ENCODE measurements around the gene SPSB1. TPM values are rescaled to one million over a fixed set of nuclear protein-coding genes. Genes with fewer than 3 reads are reported as not detected.

Gene SPSB1
- polyA plus RNA-seq, 1 donor from 2014 or later: 1.4 TPM

DNA sequence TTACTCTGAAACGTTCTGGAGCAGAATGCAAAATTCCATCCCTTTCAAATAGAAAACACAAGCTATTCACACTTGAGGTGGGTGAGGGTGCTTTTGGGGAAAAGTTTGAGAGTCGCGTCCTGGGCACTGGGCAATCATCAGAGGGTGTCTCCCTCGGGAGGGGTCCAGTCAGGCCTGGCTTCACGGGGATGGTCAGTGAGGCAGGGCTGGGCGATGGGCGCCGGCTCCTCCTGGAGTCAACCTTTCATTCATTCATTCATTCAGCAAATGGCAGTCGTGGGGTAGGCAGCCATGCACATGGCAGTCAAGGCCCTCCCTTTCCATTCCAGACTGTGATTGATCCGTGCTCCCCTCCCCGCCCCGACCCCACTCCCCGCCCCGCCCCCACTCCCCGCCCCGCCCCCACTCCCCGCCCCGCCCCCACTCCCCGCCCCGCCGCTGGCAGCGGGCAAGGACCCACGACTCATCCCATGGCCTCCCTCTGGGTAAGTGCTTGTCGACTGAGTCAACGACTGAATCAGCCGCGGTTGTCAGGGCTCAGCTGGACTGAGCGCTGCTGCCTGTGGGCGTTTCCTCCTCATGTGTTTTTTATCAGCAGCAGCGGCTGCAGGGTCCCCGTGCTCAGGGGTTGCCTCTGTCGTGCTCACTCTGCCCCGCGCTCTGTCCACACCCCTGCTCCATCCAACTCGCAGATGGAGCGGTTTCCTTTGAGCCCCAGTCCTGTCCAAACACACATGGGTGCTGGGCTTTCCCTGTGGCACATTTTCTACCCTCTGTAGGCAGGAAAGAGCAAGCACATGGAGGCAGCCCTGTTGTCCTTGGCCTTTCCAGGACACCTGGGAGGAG is 12.5 kb upstream of the SPSB1 start:
- Histone ChIP-seq H4K20me1 (ENCODE audit: insufficient read depth) (no peaks in the 10 kb centered on the region), H2AFZ (ENCODE audit: low read depth, low read length) (no peak overlapping the region)

DNA sequence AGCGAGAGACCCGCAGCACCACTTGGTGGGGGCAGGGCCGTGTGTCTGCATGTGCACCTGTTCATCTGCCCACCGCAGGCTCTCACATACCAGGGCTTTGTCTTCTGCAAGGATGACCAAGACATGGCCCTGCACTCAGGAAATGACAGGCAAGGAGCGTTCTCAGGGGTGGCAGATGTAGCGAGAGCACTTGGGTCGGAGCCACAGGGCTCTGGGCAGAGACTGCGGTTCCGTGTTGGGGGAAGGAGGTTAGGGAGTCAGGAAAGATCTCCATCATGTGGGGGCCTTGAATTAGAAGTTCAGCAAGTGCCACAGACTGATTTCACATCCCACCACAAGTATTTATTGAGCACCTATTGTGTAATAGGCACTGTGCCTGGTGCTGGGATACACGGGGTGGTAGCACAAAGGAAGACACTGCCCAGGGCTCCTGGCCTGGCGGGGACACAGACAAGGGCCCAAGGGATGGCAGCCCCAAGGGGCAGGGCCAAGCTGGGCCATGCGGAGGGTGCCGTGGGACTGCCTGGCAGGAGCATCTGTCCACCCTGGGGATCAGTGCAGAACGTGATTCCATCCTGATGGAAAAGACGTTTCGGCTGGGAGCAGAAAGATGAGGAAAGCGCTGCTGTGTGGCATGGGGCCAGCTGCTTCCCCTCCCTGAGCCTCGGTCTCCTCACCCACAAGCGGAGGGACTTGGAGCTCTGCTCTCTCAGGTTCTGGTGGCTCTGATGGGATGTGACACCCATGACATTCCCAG is 11.4 kb upstream of the SPSB1 start:
- no peak overlapping the region for H3K9ac ChIP-seq (ENCODE audit: low read length)
- no peaks in the 10 kb centered on the region for H3K79me2 ChIP-seq (replicated peaks; ENCODE audit: insufficient read depth, low read length)
- no peaks in the 10 kb centered on the region for H3K9me2 ChIP-seq (ENCODE audit: insufficient read depth, low read length)
- H4K20me1 ChIP-seq (ENCODE audit: insufficient read depth): no peaks in the 10 kb centered on the region
- H3K27me3 ChIP-seq (ENCODE audit: insufficient read depth, low read depth, low read length): no peaks in the 10 kb centered on the region
- no peak overlapping the region for H3K4me2 ChIP-seq (ENCODE audit: low read length)
- no peak overlapping the region for H2AFZ ChIP-seq (ENCODE audit: low read depth, low read length)
- no peaks in the 10 kb centered on the region for H3K36me3 ChIP-seq (ENCODE audit: insufficient read depth, low read length)
- no peak overlapping the region for H3K4me3 ChIP-seq (ENCODE audit: low read length)
- H3F3A ChIP-seq (ENCODE audit: insufficient read depth, low read length, poor library complexity, severe bottlenecking): no peaks in the 10 kb centered on the region
- no peaks in the 10 kb centered on the region for H3K9me3 ChIP-seq (ENCODE audit: low read length)
- H3K27ac ChIP-seq (ENCODE audit: low read length): no peak overlapping the region
- no peak for TF ChIP-seq RAD21 (conservative IDR thresholded peaks at IDR 0.05)
- no peak for TF ChIP-seq TAF1 (IDR thresholded peaks at IDR 0.05; ENCODE audit: low read depth)
- TF ChIP-seq EP300 (conservative IDR thresholded peaks at IDR 0.05; ENCODE audit: poor library complexity, severe bottlenecking): no peak
- no peak for TF ChIP-seq MXI1 (conservative IDR thresholded peaks at IDR 0.05; ENCODE audit: poor library complexity, severe bottlenecking)
- TF ChIP-seq, protein P1, sequence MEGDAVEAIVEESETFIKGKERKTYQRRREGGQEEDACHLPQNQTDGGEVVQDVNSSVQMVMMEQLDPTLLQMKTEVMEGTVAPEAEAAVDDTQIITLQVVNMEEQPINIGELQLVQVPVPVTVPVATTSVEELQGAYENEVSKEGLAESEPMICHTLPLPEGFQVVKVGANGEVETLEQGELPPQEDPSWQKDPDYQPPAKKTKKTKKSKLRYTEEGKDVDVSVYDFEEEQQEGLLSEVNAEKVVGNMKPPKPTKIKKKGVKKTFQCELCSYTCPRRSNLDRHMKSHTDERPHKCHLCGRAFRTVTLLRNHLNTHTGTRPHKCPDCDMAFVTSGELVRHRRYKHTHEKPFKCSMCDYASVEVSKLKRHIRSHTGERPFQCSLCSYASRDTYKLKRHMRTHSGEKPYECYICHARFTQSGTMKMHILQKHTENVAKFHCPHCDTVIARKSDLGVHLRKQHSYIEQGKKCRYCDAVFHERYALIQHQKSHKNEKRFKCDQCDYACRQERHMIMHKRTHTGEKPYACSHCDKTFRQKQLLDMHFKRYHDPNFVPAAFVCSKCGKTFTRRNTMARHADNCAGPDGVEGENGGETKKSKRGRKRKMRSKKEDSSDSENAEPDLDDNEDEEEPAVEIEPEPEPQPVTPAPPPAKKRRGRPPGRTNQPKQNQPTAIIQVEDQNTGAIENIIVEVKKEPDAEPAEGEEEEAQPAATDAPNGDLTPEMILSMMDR (IDR thresholded peaks at IDR 0.05; ENCODE audit: poor library complexity, severe bottlenecking): no peak
- TF ChIP-seq, protein P2, sequence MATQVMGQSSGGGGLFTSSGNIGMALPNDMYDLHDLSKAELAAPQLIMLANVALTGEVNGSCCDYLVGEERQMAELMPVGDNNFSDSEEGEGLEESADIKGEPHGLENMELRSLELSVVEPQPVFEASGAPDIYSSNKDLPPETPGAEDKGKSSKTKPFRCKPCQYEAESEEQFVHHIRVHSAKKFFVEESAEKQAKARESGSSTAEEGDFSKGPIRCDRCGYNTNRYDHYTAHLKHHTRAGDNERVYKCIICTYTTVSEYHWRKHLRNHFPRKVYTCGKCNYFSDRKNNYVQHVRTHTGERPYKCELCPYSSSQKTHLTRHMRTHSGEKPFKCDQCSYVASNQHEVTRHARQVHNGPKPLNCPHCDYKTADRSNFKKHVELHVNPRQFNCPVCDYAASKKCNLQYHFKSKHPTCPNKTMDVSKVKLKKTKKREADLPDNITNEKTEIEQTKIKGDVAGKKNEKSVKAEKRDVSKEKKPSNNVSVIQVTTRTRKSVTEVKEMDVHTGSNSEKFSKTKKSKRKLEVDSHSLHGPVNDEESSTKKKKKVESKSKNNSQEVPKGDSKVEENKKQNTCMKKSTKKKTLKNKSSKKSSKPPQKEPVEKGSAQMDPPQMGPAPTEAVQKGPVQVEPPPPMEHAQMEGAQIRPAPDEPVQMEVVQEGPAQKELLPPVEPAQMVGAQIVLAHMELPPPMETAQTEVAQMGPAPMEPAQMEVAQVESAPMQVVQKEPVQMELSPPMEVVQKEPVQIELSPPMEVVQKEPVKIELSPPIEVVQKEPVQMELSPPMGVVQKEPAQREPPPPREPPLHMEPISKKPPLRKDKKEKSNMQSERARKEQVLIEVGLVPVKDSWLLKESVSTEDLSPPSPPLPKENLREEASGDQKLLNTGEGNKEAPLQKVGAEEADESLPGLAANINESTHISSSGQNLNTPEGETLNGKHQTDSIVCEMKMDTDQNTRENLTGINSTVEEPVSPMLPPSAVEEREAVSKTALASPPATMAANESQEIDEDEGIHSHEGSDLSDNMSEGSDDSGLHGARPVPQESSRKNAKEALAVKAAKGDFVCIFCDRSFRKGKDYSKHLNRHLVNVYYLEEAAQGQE (IDR thresholded peaks at IDR 0.05; ENCODE audit: borderline replicate concordance): no peak
- no peak for TF ChIP-seq EZH2 (IDR thresholded peaks at IDR 0.05; ENCODE audit: borderline replicate concordance, insufficient read depth, low read length, poor library complexity, severe bottlenecking)

More for the DNA sequence above, 12.5 kb upstream of the SPSB1 start:
- Histone ChIP-seq H3F3A (ENCODE audit: insufficient read depth, low read length, poor library complexity, severe bottlenecking) (no peaks in the 10 kb centered on the region), H3K9ac (ENCODE audit: low read length) (no peak overlapping the region), H3K79me2 (replicated peaks; ENCODE audit: insufficient read depth, low read length) (no peaks in the 10 kb centered on the region), H3K27me3 (ENCODE audit: insufficient read depth, low read depth, low read length) (no peaks in the 10 kb centered on the region), H3K9me3 (ENCODE audit: low read length) (no peaks in the 10 kb centered on the region), H3K4me3 (ENCODE audit: low read length) (no peak overlapping the region), H3K4me2 (ENCODE audit: low read length) (no peak overlapping the region), H3K9me2 (ENCODE audit: insufficient read depth, low read length) (no peaks in the 10 kb centered on the region), H3K27ac (ENCODE audit: low read length) (no peak overlapping the region), H3K36me3 (ENCODE audit: insufficient read depth, low read length) (no peaks in the 10 kb centered on the region)
- TF ChIP-seq POLR2AphosphoS5 (IDR thresholded peaks at IDR 0.05): no peak
- TF ChIP-seq EP300 (conservative IDR thresholded peaks at IDR 0.05; ENCODE audit: poor library complexity, severe bottlenecking): no peak
- TF ChIP-seq TAF1 (IDR thresholded peaks at IDR 0.05; ENCODE audit: low read depth): no peak
- TF ChIP-seq, protein P2 (IDR thresholded peaks at IDR 0.05; ENCODE audit: borderline replicate concordance): no peak
- no peak for TF ChIP-seq EZH2 (IDR thresholded peaks at IDR 0.05; ENCODE audit: borderline replicate concordance, insufficient read depth, low read length, poor library complexity, severe bottlenecking)
- TF ChIP-seq SMC3 (conservative IDR thresholded peaks at IDR 0.05; ENCODE audit: poor library complexity): no peak
- TF ChIP-seq, protein P1 (IDR thresholded peaks at IDR 0.05; ENCODE audit: poor library complexity, severe bottlenecking): no peak
- TF ChIP-seq RAD21 (conservative IDR thresholded peaks at IDR 0.05): no peak
- no peak for TF ChIP-seq MXI1 (conservative IDR thresholded peaks at IDR 0.05; ENCODE audit: poor library complexity, severe bottlenecking)

All from neural cell (in vitro differentiated cells).